ENCODE data around the gene TMEM175. TPM values are rescaled to one million over a fixed set of nuclear protein-coding genes. Genes with fewer than 3 reads are reported as not detected.

Gene TMEM175
- polyA plus RNA-seq, 1 donor (not counting 4 experiments of a cell fraction or from before 2014, with no cell fraction given) = 23.2 TPM

DNA sequence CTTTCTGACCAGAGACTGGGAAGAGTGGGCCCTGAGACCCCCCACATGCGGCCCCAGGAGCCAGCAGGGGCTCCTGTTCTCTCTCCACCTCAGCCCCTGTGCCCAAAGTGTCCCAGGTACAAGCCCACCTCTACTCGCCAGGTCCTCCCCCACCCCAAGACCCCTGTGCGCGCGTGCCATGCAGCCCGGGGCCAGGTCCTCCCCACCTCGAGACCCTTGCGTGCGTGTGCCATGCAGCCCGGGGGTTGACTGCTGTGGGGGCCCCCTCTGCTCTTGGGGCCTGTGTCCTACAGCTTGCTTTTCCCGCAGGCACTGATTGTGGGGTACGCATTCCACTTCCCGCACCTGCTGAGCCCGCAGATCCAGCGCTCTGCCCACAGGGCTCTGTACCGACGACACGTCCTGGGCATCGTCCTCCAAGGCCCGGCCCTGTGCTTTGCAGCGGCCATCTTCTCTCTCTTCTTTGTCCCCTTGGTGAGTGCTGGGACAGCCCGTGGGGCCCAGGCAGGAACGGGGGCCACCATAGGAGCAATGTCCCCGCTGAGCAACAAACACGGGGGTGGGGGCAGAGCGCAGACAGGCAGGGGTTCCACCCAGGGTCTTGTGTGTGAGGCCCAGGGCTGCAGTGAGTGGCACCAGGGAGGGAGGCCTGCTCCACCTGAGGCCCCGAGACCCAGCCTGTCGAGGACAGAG lies 20.8 kb downstream of the TMEM175 start:
- H3K79me2 ChIP-seq (ENCODE audit: control insufficient read depth, insufficient read depth, low read length) = no peaks in the 10 kb centered on the region
- H3K9me3 ChIP-seq (ENCODE audit: control insufficient read depth, low read depth, low read length) = no peaks in the 10 kb centered on the region
- no peaks in the 10 kb centered on the region for H4K20me1 ChIP-seq (ENCODE audit: control insufficient read depth, extremely low read depth, insufficient read depth, low read length)
- H3K27ac ChIP-seq (ENCODE audit: control insufficient read depth, insufficient read depth, low read length) = no peak overlapping the region
- no peak overlapping the region for H3K4me3 ChIP-seq (ENCODE audit: control insufficient read depth in 2 of 3, extremely low read depth in 1 of 3, insufficient read depth in 2 of 3, low read depth in 1 of 3, low read length in 3 of 3)
- H3K9me1 ChIP-seq (ENCODE audit: control insufficient read depth, extremely low read depth, insufficient read depth, low read length) = no peaks in the 10 kb centered on the region
- FAIRE-seq = no peak
- H3K27me3 ChIP-seq (ENCODE audit: control insufficient read depth, extremely low read depth, insufficient read depth, low read length) = no peaks in the 10 kb centered on the region
- H2AFZ ChIP-seq (ENCODE audit: control insufficient read depth, low read length) = no peak overlapping the region
- DNase-seq (ENCODE audit: low read depth, low spot score) = no peak
- no peak overlapping the region for H3K4me2 ChIP-seq (ENCODE audit: control insufficient read depth, extremely low read depth, insufficient read depth, low read depth, low read length)
- H3K4me1 ChIP-seq (ENCODE audit: control insufficient read depth, extremely low read depth, insufficient read depth, low read length) = no peaks in the 10 kb centered on the region
- H3K9ac ChIP-seq (ENCODE audit: control insufficient read depth, extremely low read depth, insufficient read depth, low read length) = no peak overlapping the region
- peaks cover 0 to 2% of the 10 kb centered on the region in 2 experiments for H3K36me3 ChIP-seq (ENCODE audit: control insufficient read depth in 2 of 2, extremely low read depth in 1 of 2, insufficient read depth in 2 of 2, low read length in 2 of 2)
- dilution Hi-C loops (cut with MboI; ENCODE audit: extremely low pct_ligation_motif_present, low sequenced_read_pairs) = no loop called here
- TF ChIP-seq, protein P1, sequence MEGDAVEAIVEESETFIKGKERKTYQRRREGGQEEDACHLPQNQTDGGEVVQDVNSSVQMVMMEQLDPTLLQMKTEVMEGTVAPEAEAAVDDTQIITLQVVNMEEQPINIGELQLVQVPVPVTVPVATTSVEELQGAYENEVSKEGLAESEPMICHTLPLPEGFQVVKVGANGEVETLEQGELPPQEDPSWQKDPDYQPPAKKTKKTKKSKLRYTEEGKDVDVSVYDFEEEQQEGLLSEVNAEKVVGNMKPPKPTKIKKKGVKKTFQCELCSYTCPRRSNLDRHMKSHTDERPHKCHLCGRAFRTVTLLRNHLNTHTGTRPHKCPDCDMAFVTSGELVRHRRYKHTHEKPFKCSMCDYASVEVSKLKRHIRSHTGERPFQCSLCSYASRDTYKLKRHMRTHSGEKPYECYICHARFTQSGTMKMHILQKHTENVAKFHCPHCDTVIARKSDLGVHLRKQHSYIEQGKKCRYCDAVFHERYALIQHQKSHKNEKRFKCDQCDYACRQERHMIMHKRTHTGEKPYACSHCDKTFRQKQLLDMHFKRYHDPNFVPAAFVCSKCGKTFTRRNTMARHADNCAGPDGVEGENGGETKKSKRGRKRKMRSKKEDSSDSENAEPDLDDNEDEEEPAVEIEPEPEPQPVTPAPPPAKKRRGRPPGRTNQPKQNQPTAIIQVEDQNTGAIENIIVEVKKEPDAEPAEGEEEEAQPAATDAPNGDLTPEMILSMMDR (optimal IDR thresholded peaks at IDR 0.05 in 1 of 3, IDR thresholded peaks at IDR 0.05 in 1 of 3, conservative IDR thresholded peaks at IDR 0.05 in 1 of 3; ENCODE audit: extremely low read depth in 1 of 3, insufficient read depth in 2 of 3, low read length in 3 of 3) = no peak
- no peak for TF ChIP-seq EZH2 (IDR thresholded peaks at IDR 0.05; ENCODE audit: low read length)

DNA sequence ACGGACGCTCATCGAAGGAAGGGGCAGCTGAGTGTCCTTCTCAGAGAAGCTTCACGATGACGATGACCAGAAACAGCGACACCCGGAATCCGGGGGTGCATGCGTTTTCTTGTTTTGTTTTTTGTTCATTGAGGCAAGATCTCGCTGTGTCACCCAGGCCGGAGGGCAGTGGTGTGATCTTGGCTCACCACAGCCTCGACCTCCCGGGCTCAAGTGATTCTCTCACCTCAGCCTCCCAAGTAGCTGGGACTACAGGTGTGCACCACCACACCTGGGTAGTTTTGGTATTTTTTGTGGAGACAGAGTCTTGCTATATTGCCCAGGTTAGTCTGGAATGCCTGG lies 21.3 kb downstream of the TMEM175 start:
- no peak overlapping the region for H3K4me2 ChIP-seq (ENCODE audit: control insufficient read depth, extremely low read depth, insufficient read depth, low read depth, low read length)
- FAIRE-seq (no peak), DNase-seq (ENCODE audit: low read depth, low spot score) (no peak)
- dilution Hi-C loops (cut with MboI; ENCODE audit: extremely low pct_ligation_motif_present, low sequenced_read_pairs) = no loop called here
- no peak overlapping the region for H3K9ac ChIP-seq (ENCODE audit: control insufficient read depth, extremely low read depth, insufficient read depth, low read length)
- no peak for TF ChIP-seq EZH2 (IDR thresholded peaks at IDR 0.05; ENCODE audit: low read length)
- TF ChIP-seq, protein P1 (optimal IDR thresholded peaks at IDR 0.05 in 1 of 3, IDR thresholded peaks at IDR 0.05 in 1 of 3, conservative IDR thresholded peaks at IDR 0.05 in 1 of 3; ENCODE audit: extremely low read depth in 1 of 3, insufficient read depth in 2 of 3, low read length in 3 of 3) = no peak
- H3K27me3 ChIP-seq (ENCODE audit: control insufficient read depth, extremely low read depth, insufficient read depth, low read length) = no peaks in the 10 kb centered on the region
- no peaks in the 10 kb centered on the region for H3K9me1 ChIP-seq (ENCODE audit: control insufficient read depth, extremely low read depth, insufficient read depth, low read length)
- H2AFZ ChIP-seq (ENCODE audit: control insufficient read depth, low read length) = no peak overlapping the region
- H3K36me3 ChIP-seq (ENCODE audit: control insufficient read depth in 2 of 2, extremely low read depth in 1 of 2, insufficient read depth in 2 of 2, low read length in 2 of 2) = peaks cover 0 to 2% of the 10 kb centered on the region in 2 experiments
- no peaks in the 10 kb centered on the region for H4K20me1 ChIP-seq (ENCODE audit: control insufficient read depth, extremely low read depth, insufficient read depth, low read length)
- H3K9me3 ChIP-seq (ENCODE audit: control insufficient read depth, low read depth, low read length) = no peaks in the 10 kb centered on the region
- no peak overlapping the region for H3K4me3 ChIP-seq (ENCODE audit: control insufficient read depth in 2 of 3, extremely low read depth in 1 of 3, insufficient read depth in 2 of 3, low read depth in 1 of 3, low read length in 3 of 3)
- H3K4me1 ChIP-seq (ENCODE audit: control insufficient read depth, extremely low read depth, insufficient read depth, low read length) = no peaks in the 10 kb centered on the region
- no peaks in the 10 kb centered on the region for H3K79me2 ChIP-seq (ENCODE audit: control insufficient read depth, insufficient read depth, low read length)
- H3K27ac ChIP-seq (ENCODE audit: control insufficient read depth, insufficient read depth, low read length) = no peak overlapping the region
